ENCODE measurements around the gene BCL2L13.

The BCL2L13 gene

GRCh38 chr22:17726928-17727897, 88.7 kb downstream of the BCL2L13 start:
- no peak for DNase-seq (ENCODE audit: low read depth)

GRCh38 chr22:17728786-17729185, 90.2 kb downstream of the BCL2L13 start:
- no peak for DNase-seq (ENCODE audit: low read depth)

- no peak for DNase-seq (ENCODE audit: low read depth)
Observed at GRCh38 chr22:17729561-17729960, 91.0 kb downstream of the BCL2L13 start.

GRCh38 chr22:17732251-17732854, 93.8 kb downstream of the BCL2L13 start:
- no peak for DNase-seq (ENCODE audit: low read depth)

GRCh38 chr22:17733466-17733865, 94.9 kb downstream of the BCL2L13 start:
- no peak for DNase-seq (ENCODE audit: low read depth)

GRCh38 chr22:17734187-17734586, 95.6 kb downstream of the BCL2L13 start:
- DNase-seq (ENCODE audit: low read depth) = peak; percentile 43

GRCh38 chr22:17738386-17739128, 100.0 kb downstream of the BCL2L13 start:
- no peak for DNase-seq (ENCODE audit: low read depth)

- DNase-seq (ENCODE audit: low read depth) = no peak
Observed at GRCh38 chr22:17739196-17739975, 100.8 kb downstream of the BCL2L13 start.

GRCh38 chr22:17741866-17742526, 103.4 kb downstream of the BCL2L13 start:
- DNase-seq (ENCODE audit: low read depth) = no peak

- peak; percentile 57 for DNase-seq (ENCODE audit: low read depth)
Observed at GRCh38 chr22:17742527-17742902, 104.0 kb downstream of the BCL2L13 start.

- DNase-seq (ENCODE audit: low read depth) = no peak
Observed at GRCh38 chr22:17743661-17744411, 105.3 kb downstream of the BCL2L13 start.

GRCh38 chr22:17744430-17744829, 105.9 kb downstream of the BCL2L13 start:
- DNase-seq (ENCODE audit: low read depth) = no peak

GRCh38 chr22:17746916-17747315, 108.4 kb downstream of the BCL2L13 start:
- no peak for DNase-seq (ENCODE audit: low read depth)

GRCh38 chr22:17748555-17749353, 110.2 kb downstream of the BCL2L13 start:
- DNase-seq (ENCODE audit: low read depth) = no peak

GRCh38 chr22:17749605-17750395, 111.2 kb downstream of the BCL2L13 start:
- DNase-seq (ENCODE audit: low read depth) = no peak

- DNase-seq (ENCODE audit: low read depth) = no peak
Observed at GRCh38 chr22:17751596-17751995, 113.0 kb downstream of the BCL2L13 start.

GRCh38 chr22:17753401-17753989, 114.9 kb downstream of the BCL2L13 start:
- peak; percentile 27 for DNase-seq (ENCODE audit: low read depth)

GRCh38 chr22:17754233-17754925, 115.8 kb downstream of the BCL2L13 start:
- DNase-seq (ENCODE audit: low read depth) = peak; percentile 11

Measured in amniotic epithelial cell (primary cell).